Measurements from ENCODE around the gene CDC42. TPM values are rescaled to one million over a fixed set of nuclear protein-coding genes. Genes with fewer than 3 reads are reported as not detected.

The CDC42 gene
- total and polyA plus RNA-seq, 9 of the 15 experiments (the other 6 are each of a cell fraction or from before 2014, with no cell fraction given) = 186 to 398 (median 325) TPM

DNA sequence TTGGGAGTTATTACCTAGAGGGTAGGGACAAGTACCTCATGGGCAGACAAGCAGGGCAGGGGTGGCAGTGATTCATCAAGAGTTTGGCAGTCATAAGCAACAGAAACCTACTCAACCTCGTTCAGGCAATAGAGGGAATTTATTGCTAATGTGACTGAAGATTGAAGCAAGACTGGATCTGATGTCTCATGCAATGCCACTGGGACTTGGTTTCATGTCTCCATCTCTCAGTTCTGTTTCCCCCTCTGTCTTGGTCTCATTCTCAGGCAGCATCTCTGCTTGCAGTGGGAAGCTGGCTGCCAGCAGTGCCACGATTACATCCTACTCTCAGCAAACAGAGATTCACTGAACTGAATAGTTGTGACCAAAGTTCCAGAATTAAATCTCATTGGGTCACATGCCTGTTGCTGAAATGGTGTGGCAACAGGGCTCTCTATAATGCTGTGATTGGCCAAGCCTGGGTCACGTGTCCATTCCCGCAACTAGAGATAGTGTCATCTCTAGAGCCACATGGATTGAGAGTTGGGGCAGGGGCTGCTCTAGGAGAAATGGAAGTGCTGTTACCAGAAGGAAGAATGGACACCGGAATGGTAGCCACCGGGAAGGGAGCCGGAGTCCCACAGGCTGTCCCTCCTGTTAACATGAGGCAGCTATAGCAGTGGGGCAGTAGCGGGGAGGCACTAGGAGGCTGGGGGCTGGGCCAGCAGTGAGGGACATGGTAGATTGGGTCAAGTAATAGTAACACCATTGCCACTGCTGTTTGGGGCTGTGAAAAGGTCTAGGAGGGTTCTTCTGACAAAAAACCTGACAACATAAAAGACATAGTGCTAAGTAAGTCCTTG, 3.9 kb upstream of the CDC42 start (continued):
- TF ChIP-seq, protein P1, sequence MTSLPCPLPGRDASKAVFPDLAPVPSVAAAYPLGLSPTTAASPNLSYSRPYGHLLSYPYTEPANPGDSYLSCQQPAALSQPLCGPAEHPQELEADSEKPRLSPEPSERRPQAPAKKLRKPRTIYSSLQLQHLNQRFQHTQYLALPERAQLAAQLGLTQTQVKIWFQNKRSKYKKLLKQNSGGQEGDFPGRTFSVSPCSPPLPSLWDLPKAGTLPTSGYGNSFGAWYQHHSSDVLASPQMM (CRISPR knock-in tag; IDR thresholded peaks at IDR 0.05) = no peak
- TF ChIP-seq ZNF717 (CRISPR knock-in tag; IDR thresholded peaks at IDR 0.05) (no peak), POLR2AphosphoS2 (IDR thresholded peaks at IDR 0.05; ENCODE audit: low read length) (no peak), RUNX1 (IDR thresholded peaks at IDR 0.05; ENCODE audit: low read depth) (no peak), POLR2B (IDR thresholded peaks at IDR 0.05; ENCODE audit: low read depth, partially characterized antibody) (no peak), CHD7 (IDR thresholded peaks at IDR 0.05; ENCODE audit: low read depth, low read length) (no peak), BRCA1 (IDR thresholded peaks at IDR 0.05) (no peak), BRCA1 (CRISPR knock-in tag; IDR thresholded peaks at IDR 0.05) (no peak), PTBP1 (IDR thresholded peaks at IDR 0.05; ENCODE audit: low read depth, low read length) (no peak)
- TF ChIP-seq, protein P2, sequence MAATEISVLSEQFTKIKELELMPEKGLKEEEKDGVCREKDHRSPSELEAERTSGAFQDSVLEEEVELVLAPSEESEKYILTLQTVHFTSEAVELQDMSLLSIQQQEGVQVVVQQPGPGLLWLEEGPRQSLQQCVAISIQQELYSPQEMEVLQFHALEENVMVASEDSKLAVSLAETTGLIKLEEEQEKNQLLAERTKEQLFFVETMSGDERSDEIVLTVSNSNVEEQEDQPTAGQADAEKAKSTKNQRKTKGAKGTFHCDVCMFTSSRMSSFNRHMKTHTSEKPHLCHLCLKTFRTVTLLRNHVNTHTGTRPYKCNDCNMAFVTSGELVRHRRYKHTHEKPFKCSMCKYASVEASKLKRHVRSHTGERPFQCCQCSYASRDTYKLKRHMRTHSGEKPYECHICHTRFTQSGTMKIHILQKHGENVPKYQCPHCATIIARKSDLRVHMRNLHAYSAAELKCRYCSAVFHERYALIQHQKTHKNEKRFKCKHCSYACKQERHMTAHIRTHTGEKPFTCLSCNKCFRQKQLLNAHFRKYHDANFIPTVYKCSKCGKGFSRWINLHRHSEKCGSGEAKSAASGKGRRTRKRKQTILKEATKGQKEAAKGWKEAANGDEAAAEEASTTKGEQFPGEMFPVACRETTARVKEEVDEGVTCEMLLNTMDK (IDR thresholded peaks at IDR 0.05; ENCODE audit: borderline replicate concordance, insufficient read depth, low read depth, low read length, poor library complexity, severe bottlenecking) = no peak
